ENCODE measurements around the gene RNU1-3. TPM values are rescaled to one million over a fixed set of nuclear protein-coding genes. Genes with fewer than 3 reads are reported as not detected.
A peak's percentile ranks its signal among the peaks of the same experiment; 100 is the strongest.

The RNU1-3 gene
- total and polyA plus RNA-seq, 2 donors from 2014 or later: 26.8 to 8,605 TPM

- Histone ChIP-seq H3K36me3 (ENCODE audit: control insufficient read depth in 2 of 3, insufficient read depth in 3 of 3, low read length in 3 of 3) (peaks cover 0 to 10% (median 5%) of the 10 kb centered on the region in 3 donors), H3K9ac (ENCODE audit: low read length in 3 of 3) (no peak overlapping the region), H3K27me3 (ENCODE audit: control insufficient read depth, insufficient read depth, low read length) (no peaks in the 10 kb centered on the region), H3K4me1 (ENCODE audit: control insufficient read depth in 2 of 3, insufficient read depth in 2 of 3, low read depth in 1 of 3, low read length in 3 of 3) (peaks cover 0 to 4% (median 3%) of the 10 kb centered on the region in 3 donors), H3K9me3 (ENCODE audit: control insufficient read depth in 2 of 3, insufficient read depth in 1 of 3, low read length in 3 of 3) (no peaks in the 10 kb centered on the region), H3K4me3 (ENCODE audit: low read length in 3 of 3) (no peak overlapping the region), H3K27ac (ENCODE audit: low read depth in 2 of 2, low read length in 2 of 2) (no peak overlapping the region)
- no peak for FAIRE-seq
- TF ChIP-seq CTCF (IDR thresholded peaks at IDR 0.05; ENCODE audit: borderline replicate concordance, extremely low read depth, insufficient read depth): no peak
- intact Hi-C loops (cut with DNase I): loop anchor here (5.0 kb wide), 1 partner anchor 324 kb away; no protein-coding TSS in a partner anchor
- peak in 2 of 5 donors; percentile 59 to 61 for DNase-seq
Measured at GRCh38 chr1:16617778-16618580, 48.8 kb downstream of the RNU1-3 start.

GRCh38 chr1:16617114-16617631 lies 49.6 kb downstream of the RNU1-3 start:
- no peak for TF ChIP-seq CTCF (IDR thresholded peaks at IDR 0.05; ENCODE audit: borderline replicate concordance, extremely low read depth, insufficient read depth)
- DNase-seq (peak; percentile 68 to 91 (median 81)), FAIRE-seq (no peak)
- H3K27ac ChIP-seq (ENCODE audit: low read depth in 2 of 2, low read length in 2 of 2): no peak overlapping the region
- peak overlapping the region in 2 of 3 donors; percentile 6 to 10 for H3K4me3 ChIP-seq (ENCODE audit: low read length in 3 of 3)
- no peaks in the 10 kb centered on the region for H3K27me3 ChIP-seq (ENCODE audit: control insufficient read depth, insufficient read depth, low read length)
- H3K9ac ChIP-seq (ENCODE audit: low read length in 3 of 3): no peak overlapping the region
- H3K4me1 ChIP-seq (ENCODE audit: control insufficient read depth in 2 of 3, insufficient read depth in 2 of 3, low read depth in 1 of 3, low read length in 3 of 3): peaks cover 3 to 10% (median 5%) of the 10 kb centered on the region in 3 donors
- H3K9me3 ChIP-seq (ENCODE audit: control insufficient read depth in 2 of 3, insufficient read depth in 1 of 3, low read length in 3 of 3): no peaks in the 10 kb centered on the region
- peaks cover 0 to 7% (median 5%) of the 10 kb centered on the region in 3 donors for H3K36me3 ChIP-seq (ENCODE audit: control insufficient read depth in 2 of 3, insufficient read depth in 3 of 3, low read length in 3 of 3)
- intact Hi-C loops (cut with DNase I): loop anchor here (5.0 kb wide), 1 partner anchor 325 kb away; no protein-coding TSS in a partner anchor

Other genes with a start within 250 kb of the RNU1-3 start
- gene SPATA21, start 229.5 kb downstream of the RNU1-3 start, total RNA-seq: not detected
- gene SPATA21, start 229.5 kb downstream of the RNU1-3 start, polyA plus RNA-seq (ENCODE audit: insufficient read depth, low read depth, low replicate concordance): not detected
- 57.4 TPM for gene NECAP2, start 226.2 kb downstream of the RNU1-3 start, total RNA-seq
- 49.9 TPM for gene NECAP2, start 226.2 kb downstream of the RNU1-3 start, polyA plus RNA-seq (ENCODE audit: insufficient read depth, low read depth, low replicate concordance)
- 8,605 TPM for gene RNU1-1, start 152.7 kb downstream of the RNU1-3 start, total RNA-seq
- gene RNU1-1, start 152.7 kb downstream of the RNU1-3 start, polyA plus RNA-seq (ENCODE audit: insufficient read depth, low read depth, low replicate concordance): 26.8 TPM
- 56.3 TPM for gene NBPF1, start 53.4 kb downstream of the RNU1-3 start, total RNA-seq
- gene NBPF1, start 53.4 kb downstream of the RNU1-3 start, polyA plus RNA-seq (ENCODE audit: insufficient read depth, low read depth, low replicate concordance): 8.0 TPM
- 8,605 TPM for gene RNU1-4, start 73.6 kb upstream of the RNU1-3 start, total RNA-seq
- 26.8 TPM for gene RNU1-4, start 73.6 kb upstream of the RNU1-3 start, polyA plus RNA-seq (ENCODE audit: insufficient read depth, low read depth, low replicate concordance)
- 8,605 TPM for gene RNU1-2, start 229.0 kb upstream of the RNU1-3 start, total RNA-seq
- gene RNU1-2, start 229.0 kb upstream of the RNU1-3 start, polyA plus RNA-seq (ENCODE audit: insufficient read depth, low read depth, low replicate concordance): 26.8 TPM

All from kidney (tissue), 14 donors.